Ishikawa (cell line): ENCODE data around the gene RRAS2.

Experiments
- CEBPB ChIP-seq: IDR thresholded peaks from 2 replicates; pipeline ENCODE4 v1.6.1; 2012
- CREB1 ChIP-seq: IDR thresholded peaks from 2 replicates; pipeline ENCODE4 v1.6.1; 2012; ENCODE audit warnings: low read depth
- EGR1 ChIP-seq: IDR thresholded peaks from 2 replicates; pipeline ENCODE4 v1.6.1; 2012
- EP300 ChIP-seq: IDR thresholded peaks from 2 replicates; pipeline ENCODE4 v1.6.1; 2012; ENCODE audit warnings: borderline replicate concordance
- FOXM1 ChIP-seq: IDR thresholded peaks from 2 replicates; pipeline ENCODE4 v1.6.1; 2012; ENCODE audit warnings: low read depth, borderline replicate concordance
- MAX ChIP-seq: IDR thresholded peaks from 2 replicates; pipeline ENCODE4 v1.6.1; 2012
- NFIC ChIP-seq: IDR thresholded peaks from 2 replicates; pipeline ENCODE4 v1.6.1; 2012
- RAD21 ChIP-seq: IDR thresholded peaks from 2 replicates; pipeline ENCODE4 v1.6.1; 2012; ENCODE audit warnings: low read depth
- REST ChIP-seq: IDR thresholded peaks from 2 replicates; pipeline ENCODE4 v1.6.1; 2012; ENCODE audit warnings: low read depth, mild to moderate bottlenecking
- TAF1 ChIP-seq: IDR thresholded peaks from 2 replicates; pipeline ENCODE4 v1.6.1; 2012; ENCODE audit warnings: low read depth, mild to moderate bottlenecking
- TCF12 ChIP-seq: IDR thresholded peaks from 2 replicates; pipeline ENCODE4 v1.6.1; 2012; ENCODE audit warnings: low read depth
- TEAD4 ChIP-seq: IDR thresholded peaks from 2 replicates; pipeline ENCODE4 v1.6.1; 2012
- USF1 ChIP-seq: IDR thresholded peaks from 2 replicates; pipeline ENCODE4 v1.6.1; 2012
- YY1 ChIP-seq: IDR thresholded peaks from 2 replicates; pipeline ENCODE4 v1.6.1; 2012; ENCODE audit warnings: low read depth
- ZBTB7A ChIP-seq: IDR thresholded peaks from 2 replicates; pipeline ENCODE4 v1.6.1; 2012; ENCODE audit warnings: low read depth

RRAS2 gene

GRCh38 chr11:14288189-14288935 is 70.6 kb downstream of the RRAS2 start:
- no peak for TF ChIP-seq EP300
- no peak for TF ChIP-seq EGR1
- no peak for TF ChIP-seq TEAD4
- TF ChIP-seq ZBTB7A: no peak
- no peak for TF ChIP-seq RAD21
- TF ChIP-seq TCF12: no peak
- no peak for TF ChIP-seq YY1
- no peak for TF ChIP-seq MAX
- no peak for TF ChIP-seq NFIC
- no peak for TF ChIP-seq CREB1
- no peak for TF ChIP-seq FOXM1
- no peak for TF ChIP-seq TAF1

GRCh38 chr11:14275076-14275475 is 83.9 kb downstream of the RRAS2 start:
- TF ChIP-seq TAF1: no peak
- TF ChIP-seq CREB1: no peak
- TF ChIP-seq CEBPB: no peak
- TF ChIP-seq RAD21: no peak
- TF ChIP-seq TEAD4: no peak
- no peak for TF ChIP-seq ZBTB7A

- TF ChIP-seq TCF12 (no peak), USF1 (no peak), CEBPB (no peak), TAF1 (no peak), REST (no peak), TEAD4 (no peak)
These were observed 85.1 kb downstream of the RRAS2 start for GRCh38 chr11:14273895-14274294.

GRCh38 chr11:14270690-14271542 is 88.1 kb downstream of the RRAS2 start:
- no peak for TF ChIP-seq RAD21
- TF ChIP-seq TCF12: no peak
- TF ChIP-seq YY1: no peak
- no peak for TF ChIP-seq EGR1
- no peak for TF ChIP-seq CREB1
- TF ChIP-seq CEBPB: no peak
- no peak for TF ChIP-seq EP300
- no peak for TF ChIP-seq NFIC
- TF ChIP-seq REST: no peak
- TF ChIP-seq USF1: no peak
- no peak for TF ChIP-seq TEAD4
- no peak for TF ChIP-seq FOXM1

- no peak for TF ChIP-seq YY1
- peak; percentile 35; the same call in 1 of the 2 replicates for TF ChIP-seq REST
These were observed 89.0 kb downstream of the RRAS2 start for GRCh38 chr11:14269692-14270573.
